ENCODE data around the gene ADD1. TPM values are rescaled to one million over a fixed set of nuclear protein-coding genes. Genes with fewer than 3 reads are reported as not detected.

Gene ADD1
- total and polyA plus RNA-seq, 2 of the 13 experiments (the other 11 are each of a cell fraction or from before 2014, with no cell fraction given): 73.9 to 122 TPM

- TF ChIP-seq SNAPC5 (CRISPR knock-in tag; IDR thresholded peaks at IDR 0.05; ENCODE audit: borderline replicate concordance) (no peak), ZNF709 (CRISPR knock-in tag; IDR thresholded peaks at IDR 0.05) (no peak), TFDP1 (CRISPR knock-in tag; IDR thresholded peaks at IDR 0.05; ENCODE audit: borderline replicate concordance) (no peak; the same call in 1 of the 2 replicates), ZFP1 (CRISPR knock-in tag; IDR thresholded peaks at IDR 0.05) (0 out of 2 replicates have a peak, but pooled peaks have one; percentile 23), ZNF841 (CRISPR knock-in tag; IDR thresholded peaks at IDR 0.05; ENCODE audit: borderline replicate concordance) (no peak), ZMAT3 (CRISPR knock-in tag; conservative IDR thresholded peaks at IDR 0.05) (no peak), ZNF552 (CRISPR knock-in tag; IDR thresholded peaks at IDR 0.05; ENCODE audit: borderline replicate concordance) (no peak), AKAP8 (CRISPR knock-in tag; IDR thresholded peaks at IDR 0.05) (no peak), TERF1 (CRISPR knock-in tag; IDR thresholded peaks at IDR 0.05) (no peak), ZSCAN22 (CRISPR knock-in tag; IDR thresholded peaks at IDR 0.05) (no peak), FOXP4 (CRISPR knock-in tag; IDR thresholded peaks at IDR 0.05) (peak; percentile 79), ZBTB39 (CRISPR knock-in tag; IDR thresholded peaks at IDR 0.05) (no peak), HNRNPLL (IDR thresholded peaks at IDR 0.05; ENCODE audit: low read depth, low read length, poor library complexity, severe bottlenecking) (no peak), MYNN (CRISPR knock-in tag; IDR thresholded peaks at IDR 0.05; ENCODE audit: low read depth) (no peak), EP300 (IDR thresholded peaks at IDR 0.05; ENCODE audit: low read depth in 2 of 2, low read length in 2 of 2) (peak in 1 of 2 experiments; percentile 76; a peak in 3 of 4 replicates), EP300 (CRISPR knock-in tag; IDR thresholded peaks at IDR 0.05; ENCODE audit: borderline replicate concordance) (peak; percentile 58; the same call in 1 of the 2 replicates), NFKB2 (CRISPR knock-in tag; IDR thresholded peaks at IDR 0.05; ENCODE audit: borderline replicate concordance) (no peak), NCOA2 (CRISPR knock-in tag; IDR thresholded peaks at IDR 0.05) (peak; percentile 83), ZNF180 (CRISPR knock-in tag; IDR thresholded peaks at IDR 0.05; ENCODE audit: borderline replicate concordance, low read depth) (no peak), ZBTB44 (CRISPR knock-in tag; IDR thresholded peaks at IDR 0.05) (no peak)
These were observed 17.0 kb downstream of the ADD1 start (continued) for GRCh38 chr4:2860391-2861348.
